Chondrocyte (in vitro differentiated cells): ENCODE data around the gene PYGO2. TPM values are rescaled to one million over a fixed set of nuclear protein-coding genes. Genes with fewer than 3 reads are reported as not detected.
A peak's percentile ranks its signal among the peaks of the same experiment; 100 is the strongest.

ENCODE experiments used
- DNase-seq: peaks from one replicate; pipeline ENCODE4 v3.0.0; 2021; ENCODE audit warnings: mixed read lengths, low spot score
- H3K27ac Mint-ChIP-seq: one replicate; pipeline ENCODE4 v1.8.0; 2021; ENCODE audit warnings: mild to moderate bottlenecking, moderate library complexity, mixed read lengths; ENCODE audit not compliant: unreplicated experiment
- H3K27me3 Mint-ChIP-seq: 2 replicates; pipeline ENCODE4 v1.8.0; 2021; ENCODE audit warnings: low read depth, mixed read lengths
- H3K36me3 Mint-ChIP-seq: 2 replicates; pipeline ENCODE4 v1.8.0; 2021; ENCODE audit warnings: low read depth, mixed read lengths
- H3K4me1 Mint-ChIP-seq: 2 replicates; pipeline ENCODE4 v1.8.0; 2021; ENCODE audit warnings: low read depth, mild to moderate bottlenecking, mixed read lengths
- H3K4me3 Mint-ChIP-seq: one replicate; pipeline ENCODE4 v1.8.0; 2021; ENCODE audit warnings: mild to moderate bottlenecking, moderate library complexity, mixed read lengths; ENCODE audit not compliant: unreplicated experiment
- H3K9me3 Mint-ChIP-seq: 2 replicates; pipeline ENCODE4 v1.8.0; 2021; ENCODE audit warnings: low read depth, mixed read lengths
- CTCF ChIP-seq: fragments of 200-600 bp; sonication (generic); IDR thresholded peaks from 2 replicates; pipeline ENCODE4 v1.5.0; 2021; ENCODE audit warnings: antibody characterized with exemption, mild to moderate bottlenecking, moderate library complexity
- total RNA-seq: library from RNA; stranded (reverse); gene quantifications from 3 replicates; pipeline ENCODE4 v1.2.1, GENCODE V29; 2021

Gene PYGO2
- total RNA-seq, 1 donor from 2014 or later, result 24.0 TPM

GRCh38 chr1:154972517-154973343, 11.1 kb upstream of the PYGO2 start:
- Mint-ChIP-seq H3K4me1 (peaks cover 48% of the 10 kb centered on the region), H3K27me3 (no peaks in the 10 kb centered on the region), H3K36me3 (peaks cover 9% of the 10 kb centered on the region), H3K27ac (no peak overlapping the region), H3K4me3 (no peak overlapping the region), H3K9me3 (no peaks in the 10 kb centered on the region)
- TF ChIP-seq CTCF, result no peak
- no peak for DNase-seq

GRCh38 chr1:154972213-154972516, 10.6 kb upstream of the PYGO2 start:
- no peak overlapping the region for H3K4me3 Mint-ChIP-seq

GRCh38 chr1:154971341-154971998, 9.9 kb upstream of the PYGO2 start:
- H3K4me1 Mint-ChIP-seq, result peaks cover 52% of the 10 kb centered on the region
- no peak overlapping the region for H3K4me3 Mint-ChIP-seq
- DNase-seq, result no peak
- H3K27ac Mint-ChIP-seq, result no peak overlapping the region
- H3K27me3 Mint-ChIP-seq, result no peaks in the 10 kb centered on the region
- H3K36me3 Mint-ChIP-seq, result peaks cover 9% of the 10 kb centered on the region
- no peak for TF ChIP-seq CTCF
- no peaks in the 10 kb centered on the region for H3K9me3 Mint-ChIP-seq

More at GRCh38 chr1:154972213-154972516, 10.6 kb upstream of the PYGO2 start:
- peaks cover 51% of the 10 kb centered on the region for H3K4me1 Mint-ChIP-seq
- no peaks in the 10 kb centered on the region for H3K9me3 Mint-ChIP-seq
- TF ChIP-seq CTCF, result no peak
- H3K27ac Mint-ChIP-seq, result no peak overlapping the region
- no peaks in the 10 kb centered on the region for H3K27me3 Mint-ChIP-seq
- H3K36me3 Mint-ChIP-seq, result peaks cover 9% of the 10 kb centered on the region
- no peak for DNase-seq

GRCh38 chr1:154970631-154971340, 9.2 kb upstream of the PYGO2 start, which contains the start of gene SHC1:
Gene SHC1 (minus strand): TSS chr1:154970747. CDS start chr1:154970526, 221 bp downstream.
- Mint-ChIP-seq H3K36me3 (peaks cover 9% of the 10 kb centered on the region), H3K4me3 (no peak within 1 kb of the TSS), H3K9me3 (no peaks in the 10 kb centered on the region), H3K27me3 (no peaks in the 10 kb centered on the region), H3K4me1 (peaks cover 52% of the 10 kb centered on the region), H3K27ac (no peak within 1 kb of the TSS)
- DNase-seq, result peak; percentile 99
- TF ChIP-seq CTCF, result no peak

GRCh38 chr1:154969860-154970452, 8.4 kb upstream of the PYGO2 start:
- Mint-ChIP-seq H3K36me3 (peaks cover 15% of the 10 kb centered on the region), H3K9me3 (no peaks in the 10 kb centered on the region), H3K27me3 (no peaks in the 10 kb centered on the region), H3K4me3 (no peak overlapping the region), H3K27ac (no peak overlapping the region), H3K4me1 (peaks cover 52% of the 10 kb centered on the region)
- no peak for TF ChIP-seq CTCF
- no peak for DNase-seq
